LNCAP (cell line): ENCODE results near the gene DHRS12.

Source experiments
- TF ChIP-seq, protein P1 (sequence below): fragments of 450-650 bp; IDR thresholded peaks from 2 replicates; pipeline ENCODE4 v1.5.1; 2017; ENCODE audit warnings: mild to moderate bottlenecking

DHRS12 gene

DNA sequence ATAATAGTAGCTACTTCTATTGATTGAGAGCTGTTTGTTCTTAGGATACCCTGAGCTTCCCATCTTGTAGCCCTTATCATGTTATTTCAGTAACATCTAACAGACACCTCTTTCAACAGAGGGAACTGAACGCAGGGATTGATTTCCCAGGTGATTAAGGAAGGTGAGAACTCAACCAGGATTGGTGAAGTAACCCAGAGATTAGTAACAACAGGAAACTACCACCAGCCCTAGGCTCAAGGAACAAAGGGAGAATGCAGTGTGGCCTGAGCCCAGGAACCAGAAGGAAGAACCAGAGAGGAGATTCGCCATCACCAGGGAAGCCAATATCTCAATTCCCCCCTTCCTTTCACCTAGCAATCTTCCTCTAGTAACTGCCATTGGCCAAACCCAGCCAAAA is 8.5 kb downstream of the DHRS12 start:
- TF ChIP-seq, protein P1, sequence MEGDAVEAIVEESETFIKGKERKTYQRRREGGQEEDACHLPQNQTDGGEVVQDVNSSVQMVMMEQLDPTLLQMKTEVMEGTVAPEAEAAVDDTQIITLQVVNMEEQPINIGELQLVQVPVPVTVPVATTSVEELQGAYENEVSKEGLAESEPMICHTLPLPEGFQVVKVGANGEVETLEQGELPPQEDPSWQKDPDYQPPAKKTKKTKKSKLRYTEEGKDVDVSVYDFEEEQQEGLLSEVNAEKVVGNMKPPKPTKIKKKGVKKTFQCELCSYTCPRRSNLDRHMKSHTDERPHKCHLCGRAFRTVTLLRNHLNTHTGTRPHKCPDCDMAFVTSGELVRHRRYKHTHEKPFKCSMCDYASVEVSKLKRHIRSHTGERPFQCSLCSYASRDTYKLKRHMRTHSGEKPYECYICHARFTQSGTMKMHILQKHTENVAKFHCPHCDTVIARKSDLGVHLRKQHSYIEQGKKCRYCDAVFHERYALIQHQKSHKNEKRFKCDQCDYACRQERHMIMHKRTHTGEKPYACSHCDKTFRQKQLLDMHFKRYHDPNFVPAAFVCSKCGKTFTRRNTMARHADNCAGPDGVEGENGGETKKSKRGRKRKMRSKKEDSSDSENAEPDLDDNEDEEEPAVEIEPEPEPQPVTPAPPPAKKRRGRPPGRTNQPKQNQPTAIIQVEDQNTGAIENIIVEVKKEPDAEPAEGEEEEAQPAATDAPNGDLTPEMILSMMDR: no peak

DNA sequence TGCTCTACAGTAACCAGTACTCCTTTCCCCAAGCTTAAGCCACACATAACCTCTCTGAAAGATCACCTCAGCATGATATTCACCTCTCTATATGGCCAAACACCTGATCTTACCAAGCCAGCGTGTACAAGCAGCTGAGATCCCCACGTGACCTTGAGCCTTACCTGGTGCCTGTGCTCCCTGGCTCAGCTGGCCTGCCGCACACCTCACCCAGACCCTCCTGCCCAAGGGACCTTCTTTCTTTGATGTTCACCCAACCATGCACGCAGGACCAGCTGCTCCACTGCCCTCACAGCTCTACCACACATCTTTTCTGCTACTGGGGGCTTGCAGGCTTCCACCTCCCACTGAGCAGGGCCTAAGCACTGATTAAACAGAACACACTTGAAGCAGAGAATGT is 9.0 kb downstream of the DHRS12 start:
- TF ChIP-seq, protein P1: no peak

DNA sequence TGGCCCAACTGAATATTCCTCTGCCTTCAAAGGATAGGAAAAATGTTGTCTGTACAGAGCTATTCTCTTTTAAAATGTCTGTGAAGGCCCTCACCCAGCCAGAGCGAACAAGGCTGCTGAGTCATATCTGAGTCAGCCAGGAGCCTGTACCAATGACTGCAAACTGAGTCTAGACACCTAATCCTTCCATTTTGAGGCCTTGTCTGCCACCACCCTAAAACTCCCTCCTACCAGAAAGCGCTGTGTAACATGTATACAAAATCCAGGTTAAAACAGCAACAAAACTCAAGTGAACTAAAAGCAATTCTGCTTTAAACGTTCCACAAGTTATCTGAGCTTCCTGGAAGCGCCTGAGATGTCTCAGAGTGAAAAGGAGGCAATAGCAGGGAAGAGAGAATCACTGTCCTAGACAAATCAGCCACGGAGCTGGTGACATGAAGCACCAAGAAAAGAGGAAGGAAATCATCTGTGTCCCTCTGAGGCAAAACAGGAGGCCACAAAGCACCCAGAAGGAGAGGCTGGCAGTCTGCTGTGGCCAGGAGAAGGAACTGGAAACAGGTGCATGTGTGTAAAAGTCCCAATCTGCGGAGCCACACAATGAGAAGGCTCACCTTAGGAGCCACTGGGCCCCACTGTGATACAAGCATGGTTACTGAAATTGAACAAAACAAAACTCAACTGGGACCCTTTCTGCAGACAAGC is 10.2 kb downstream of the DHRS12 start:
- TF ChIP-seq, protein P1: no peak

- TF ChIP-seq, protein P1: no peak
These were observed 17.3 kb downstream of the DHRS12 start for GRCh38 chr13:51786425-51787265.

- TF ChIP-seq, protein P1: no peak
These were observed 18.1 kb downstream of the DHRS12 start for GRCh38 chr13:51785712-51786424.

DNA sequence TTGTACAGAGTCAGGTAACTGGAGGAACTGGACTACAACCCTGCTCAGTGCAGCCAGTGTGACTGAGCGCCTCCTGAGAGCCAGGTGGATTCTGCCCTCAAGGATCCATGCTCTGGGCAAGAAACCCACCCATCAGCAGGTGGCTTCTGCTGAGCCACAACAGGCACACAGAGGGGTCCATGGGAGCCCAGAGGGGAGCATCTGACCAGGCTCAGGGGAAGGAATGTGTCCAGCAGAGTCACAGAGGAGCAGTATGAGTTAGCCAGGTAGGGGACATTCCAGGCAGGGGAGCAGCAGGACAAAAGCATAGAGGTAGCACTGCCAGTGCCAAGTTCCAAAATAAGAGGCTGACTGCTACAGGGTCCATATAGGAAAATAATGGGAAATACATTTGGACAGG is 19.9 kb downstream of the DHRS12 start:
- TF ChIP-seq, protein P1: no peak

DNA sequence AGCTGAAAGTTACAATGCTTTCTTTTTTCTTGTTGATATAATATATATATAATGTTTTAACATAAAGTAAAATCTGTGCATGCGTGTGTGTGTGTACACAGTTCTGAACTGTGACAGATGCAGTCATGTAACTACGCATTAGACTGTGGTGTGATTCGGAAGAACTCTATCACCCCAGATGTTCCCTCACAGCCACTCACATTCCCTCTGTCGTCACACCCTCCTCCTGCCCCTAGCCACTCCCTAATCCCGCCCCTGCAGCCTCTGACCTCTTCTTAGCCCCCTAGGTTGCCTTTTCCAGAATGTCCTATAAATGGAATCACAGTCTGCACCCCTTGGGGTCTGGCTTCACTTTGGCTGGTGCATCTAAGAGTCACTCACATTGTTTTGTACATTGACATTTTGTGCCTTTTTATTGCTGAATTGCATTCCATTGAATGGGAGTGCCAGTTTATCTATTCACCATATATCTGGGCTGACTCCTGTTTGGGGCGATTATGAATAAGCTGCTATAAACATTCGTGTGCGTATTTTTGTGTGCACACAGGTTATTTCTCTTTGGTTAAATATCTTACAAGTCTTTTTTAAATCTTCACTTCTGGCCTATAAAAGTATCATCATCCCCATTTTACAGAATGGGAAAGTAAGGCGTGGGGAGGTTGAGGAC is 20.4 kb downstream of the DHRS12 start:
- TF ChIP-seq, protein P1: no peak
